Activated naive CD8-positive, alpha-beta T cell treated with anti-CD3 and anti-CD28 coated beads, Interleukin-2, amount 50 U/mL, for 16 hours (primary cell): ENCODE results near the gene LEKR1.
A peak's percentile ranks its signal among the peaks of the same experiment; 100 is the strongest.
"Not testable (repeated sequence)": the region's sequence is repeated elsewhere in the genome, so short reads cannot be mapped to it uniquely, and the experiment has no call there.

Source experiments
- DNase-seq: peaks from one replicate; pipeline ENCODE4 v3.0.0-alpha.2; 2020; ENCODE audit warnings: low read depth, low spot score

The LEKR1 gene

GRCh38 chr3:156826144-156826895 is at the start of gene LEKR1:
LEKR1 (plus strand) TSS chr3:156826353; CDS start chr3:156829330, 2,977 bp downstream.
- peak; percentile 32 for DNase-seq

- DNase-seq: no peak
These were observed 49.3 kb upstream of the LEKR1 start for GRCh38 chr3:156776871-156777270.

- DNase-seq: no peak
These were observed 44.6 kb upstream of the LEKR1 start for GRCh38 chr3:156781310-156782230.

DNA sequence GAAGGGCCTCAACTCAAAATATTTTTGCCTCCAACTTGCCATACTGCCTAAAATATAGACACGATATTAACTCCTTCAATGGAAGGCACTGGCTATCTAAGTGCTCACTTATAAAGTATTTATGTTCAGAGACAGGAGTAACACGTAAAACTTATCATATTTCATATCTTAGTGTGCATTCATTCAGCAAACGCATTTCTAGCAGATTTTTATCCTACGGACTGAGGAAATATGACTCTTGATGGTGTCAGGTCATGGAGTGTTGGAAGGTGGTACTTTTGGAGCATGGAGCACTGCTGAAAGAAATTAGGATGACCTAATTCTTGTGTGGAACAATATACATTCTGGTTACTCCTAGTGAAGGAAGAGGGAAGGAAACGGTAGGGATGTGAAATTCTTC is 43.8 kb upstream of the LEKR1 start:
- DNase-seq: no peak

- no peak for DNase-seq
These were observed 43.2 kb upstream of the LEKR1 start for GRCh38 chr3:156782921-156783320.

DNA sequence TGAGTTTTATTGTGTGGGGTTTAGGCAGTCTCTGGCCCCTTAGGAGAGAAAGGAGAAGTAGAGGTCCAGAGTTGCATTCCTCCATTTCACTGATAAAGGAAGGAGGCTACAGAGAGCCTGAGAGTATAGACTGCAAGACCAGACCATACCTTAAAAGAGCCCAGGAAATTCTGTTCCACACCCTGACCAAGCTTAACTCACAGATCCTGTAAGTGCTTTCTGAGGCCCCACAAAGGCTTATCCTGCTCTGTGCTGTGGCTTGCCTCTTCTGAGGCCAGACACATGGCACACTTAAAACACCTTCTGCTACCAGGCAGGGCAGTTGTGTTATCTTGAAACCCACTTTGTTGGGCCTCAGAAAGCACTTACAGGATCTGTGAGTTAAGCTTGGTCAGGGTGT is 39.2 kb upstream of the LEKR1 start:
- DNase-seq: no peak

- no peak for DNase-seq
These were observed 38.1 kb upstream of the LEKR1 start for GRCh38 chr3:156787926-156788663.

- DNase-seq: no peak
These were observed 37.3 kb upstream of the LEKR1 start for GRCh38 chr3:156788846-156789245.

- DNase-seq: no peak
These were observed 36.0 kb upstream of the LEKR1 start for GRCh38 chr3:156790156-156790555.

DNA sequence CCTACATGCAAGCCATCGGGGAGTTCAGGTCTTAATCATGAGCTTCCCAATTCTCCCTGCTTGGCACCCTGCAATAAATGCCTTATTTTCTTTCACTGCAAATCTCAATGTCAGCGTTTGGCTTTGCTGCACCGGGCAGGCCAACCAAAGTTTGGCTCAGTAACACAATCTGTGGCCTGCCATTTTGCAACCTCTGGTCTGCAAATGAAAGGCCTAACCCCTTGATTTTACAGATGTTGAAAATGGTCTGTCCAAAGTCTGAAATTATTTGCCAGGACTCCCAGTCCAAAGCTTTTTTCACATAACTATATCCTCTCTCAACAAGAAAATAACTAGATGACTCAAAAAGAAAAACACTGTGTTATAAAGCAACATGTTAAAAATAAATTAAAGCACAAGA is 34.0 kb upstream of the LEKR1 start:
- DNase-seq: no peak

- no peak for DNase-seq
These were observed 33.6 kb upstream of the LEKR1 start for GRCh38 chr3:156792536-156792935.

DNA sequence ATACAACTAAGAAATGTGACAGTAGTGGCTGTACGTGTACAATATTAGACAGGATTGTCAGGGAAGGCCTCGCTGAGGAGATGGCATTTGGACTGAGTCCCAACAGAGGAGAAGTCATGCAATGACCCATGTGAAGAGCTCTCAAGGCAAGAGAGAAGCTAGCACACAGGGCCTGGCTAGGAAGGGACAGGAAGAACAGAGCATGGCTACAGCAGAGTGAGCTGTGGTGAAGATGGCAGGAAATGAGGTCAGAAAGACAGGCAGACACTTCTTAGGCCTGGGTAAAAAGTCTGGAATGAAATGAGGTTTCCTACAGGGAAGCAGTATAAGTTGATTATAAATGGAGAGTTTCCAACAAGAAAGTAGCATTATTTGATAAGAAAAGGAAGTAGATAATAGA is 33.2 kb upstream of the LEKR1 start:
- no peak for DNase-seq

DNA sequence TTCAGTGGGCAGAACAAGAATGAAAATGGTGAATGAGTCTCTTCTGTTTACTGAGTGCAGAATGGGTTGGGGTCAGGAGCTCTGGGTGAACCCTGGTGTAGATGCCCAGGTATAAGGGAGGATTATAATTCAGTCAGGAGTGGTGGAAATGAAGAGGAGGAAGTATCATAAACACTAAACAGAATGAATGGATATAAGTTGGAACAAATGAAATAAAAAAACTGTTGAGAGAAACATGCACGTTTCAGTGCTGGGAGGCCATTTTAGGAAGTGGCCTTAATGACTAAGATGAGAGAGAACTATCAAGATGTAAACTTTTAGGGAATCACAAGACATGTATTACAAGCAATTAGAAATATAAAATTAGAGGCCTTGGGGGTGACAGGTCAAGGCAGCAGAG is 32.8 kb upstream of the LEKR1 start:
- DNase-seq: no peak

GRCh38 chr3:156793851-156794250 is 32.3 kb upstream of the LEKR1 start:
- no peak for DNase-seq

DNA sequence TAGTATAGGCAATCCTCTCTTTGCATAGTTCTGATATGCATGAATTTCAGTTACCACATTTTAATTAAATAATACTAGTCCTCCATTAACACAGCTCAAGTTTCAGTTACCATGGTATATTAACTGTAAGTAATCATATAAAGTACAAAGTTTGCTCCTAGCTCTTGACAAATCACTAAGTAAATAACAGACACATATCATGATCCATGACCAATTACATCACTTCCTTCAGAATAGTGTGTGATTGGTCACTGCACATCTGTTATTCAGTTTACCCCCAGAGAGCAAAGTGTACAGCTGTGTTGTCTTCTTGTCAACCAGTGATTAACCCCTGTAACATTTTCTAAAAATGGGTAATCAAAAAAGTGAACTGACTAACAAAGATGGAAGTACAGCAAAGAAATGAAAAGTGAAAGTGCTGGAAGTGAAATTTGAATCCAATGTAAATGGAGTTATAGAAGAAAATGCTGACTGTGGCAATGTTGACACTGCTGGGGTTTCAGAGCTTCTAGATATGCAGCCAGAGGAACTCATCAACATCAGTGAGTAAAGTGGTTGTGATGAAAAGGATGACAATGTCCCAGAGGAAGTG is 30.2 kb upstream of the LEKR1 start:
- no peak for DNase-seq

DNA sequence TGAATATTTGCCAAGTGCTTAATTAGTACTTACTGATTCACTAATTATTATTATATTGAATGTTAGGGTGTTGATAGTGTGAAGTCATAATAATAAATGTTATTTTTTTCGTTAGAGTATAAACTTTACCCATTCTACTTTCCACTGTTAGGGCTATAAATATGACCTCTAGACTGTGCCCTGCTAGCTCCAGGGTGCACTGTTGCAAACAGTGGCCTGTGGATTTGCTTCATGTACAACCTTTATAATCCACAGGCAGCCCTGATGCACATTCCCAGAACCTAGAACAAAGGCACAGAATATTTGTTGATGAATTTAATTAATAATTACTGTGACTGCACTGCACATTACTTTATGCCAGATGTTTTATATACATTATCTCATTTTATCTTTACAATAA is 28.8 kb upstream of the LEKR1 start:
- DNase-seq: no peak

DNA sequence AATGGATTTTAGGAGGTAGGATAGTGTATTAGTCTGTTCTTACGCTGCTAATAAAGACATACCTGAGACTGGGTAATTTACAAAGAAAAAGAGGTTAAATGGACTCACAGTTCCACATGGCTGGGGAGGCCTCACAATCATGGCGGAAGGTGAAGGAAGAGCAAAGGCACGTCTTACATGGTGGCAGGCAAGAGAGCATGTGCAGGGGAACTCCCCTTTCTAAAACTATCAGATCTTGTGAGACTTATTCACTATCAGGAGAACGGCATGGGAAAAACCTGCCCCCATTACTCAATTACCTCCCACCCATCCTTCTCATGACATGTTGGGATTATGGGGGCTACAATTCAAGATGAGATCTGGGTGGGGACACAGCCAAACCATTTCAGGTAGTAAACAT is 25.9 kb upstream of the LEKR1 start:
- not testable (repeated sequence) for DNase-seq

DNA sequence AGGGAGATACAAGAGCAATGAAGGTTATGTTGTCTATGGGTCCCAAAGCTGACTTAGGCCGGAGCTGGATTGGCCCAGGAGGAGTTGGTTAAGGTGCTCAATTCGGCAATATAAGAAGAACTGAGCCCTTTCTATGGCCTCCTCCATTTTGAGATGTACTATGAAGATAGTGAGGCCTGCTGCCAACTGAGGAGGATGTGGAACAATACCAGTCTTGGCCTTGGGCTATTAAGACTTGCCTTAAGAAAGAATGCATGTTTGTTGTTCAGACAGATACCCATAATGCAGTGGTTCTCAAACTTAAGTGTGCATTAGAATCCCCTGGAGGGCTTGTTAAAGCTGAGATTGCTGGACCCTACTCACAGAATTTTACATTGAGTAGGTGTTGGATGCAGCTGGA is 24.4 kb upstream of the LEKR1 start:
- no peak for DNase-seq

GRCh38 chr3:156802821-156803606 is 23.1 kb upstream of the LEKR1 start:
- no peak for DNase-seq

DNA sequence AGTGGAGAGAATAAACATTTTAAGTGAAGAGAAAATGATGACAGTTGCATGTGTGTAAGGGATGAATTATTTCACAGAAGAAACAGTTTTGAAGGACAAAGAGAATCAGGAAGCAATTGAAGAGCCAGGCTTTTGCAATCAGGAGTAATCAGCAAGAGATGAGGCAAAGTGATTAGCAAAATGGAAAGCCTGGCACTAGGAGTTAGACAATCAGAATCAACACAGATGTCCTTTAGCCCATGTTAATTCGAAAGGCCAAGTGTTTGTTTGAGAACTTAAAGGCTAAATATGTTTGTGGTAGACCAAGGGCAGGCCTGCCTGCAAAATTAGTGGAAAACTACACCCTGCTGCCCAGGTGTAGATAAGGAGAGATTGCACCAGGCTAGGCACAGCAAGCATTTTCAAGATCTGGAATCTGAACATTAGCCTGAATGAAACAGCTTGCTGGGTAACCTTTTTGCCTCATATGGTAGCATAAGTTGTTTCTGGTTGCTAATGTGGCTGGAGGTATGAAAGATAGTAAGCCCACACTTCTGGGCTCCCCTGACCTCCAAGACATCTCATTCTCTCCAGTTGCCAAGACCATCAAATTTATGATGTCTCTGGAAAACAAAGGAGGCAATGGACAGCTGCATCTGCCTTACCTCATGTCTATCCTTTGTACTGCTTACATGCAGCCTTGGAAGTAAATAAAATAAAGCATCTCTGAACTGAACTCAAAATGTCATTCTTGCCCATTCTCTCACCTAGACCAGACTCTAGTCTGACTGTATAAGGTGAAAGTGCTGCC is 22.0 kb upstream of the LEKR1 start:
- no peak for DNase-seq
